ENCODE data around the gene FHOD3. TPM values are rescaled to one million over a fixed set of nuclear protein-coding genes. Genes with fewer than 3 reads are reported as not detected.
"Not testable (repeated sequence)": the region's sequence is repeated elsewhere in the genome, so short reads cannot be mapped to it uniquely, and the experiment has no call there.

FHOD3 gene
- polyA plus RNA-seq, 2 of the 4 experiments (the other 2 are of a cell fraction): 2.5 to 3.6 TPM

DNA sequence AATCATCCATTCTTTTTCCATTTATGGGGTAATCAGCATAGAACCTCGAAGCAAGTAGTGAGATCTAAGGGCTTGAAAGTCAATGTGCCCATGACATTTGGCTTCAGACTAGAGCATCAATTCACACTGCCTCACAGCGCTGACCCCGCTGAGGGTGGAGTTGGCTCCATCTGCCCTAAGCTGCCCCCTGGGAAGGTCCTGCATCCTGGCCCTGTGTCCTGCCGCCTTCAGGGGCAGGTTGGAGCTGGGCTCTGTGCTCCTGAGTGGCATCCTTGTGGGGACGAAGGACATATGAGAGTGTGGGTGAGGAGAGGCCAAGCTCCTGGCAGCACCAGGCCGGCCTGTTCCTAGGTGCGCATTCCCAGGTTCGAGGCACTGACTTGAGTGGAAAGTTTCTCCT lies 249.4 kb downstream of the FHOD3 start:
- POLR2A ChIA-PET: no interaction called here
- ATAC-seq: no peak
- no peak for FAIRE-seq
- CTCF ChIA-PET: no interaction called here
- Histone ChIP-seq H3K27ac (no peak overlapping the region), H3K4me3 (no peak overlapping the region), H3K4me2 (no peak overlapping the region), H3K4me1 (no peaks in the 10 kb centered on the region), H3K9me3 (no peaks in the 10 kb centered on the region)
- no peak for TF ChIP-seq CHD4 (IDR thresholded peaks at IDR 0.05; ENCODE audit: borderline replicate concordance)
- TF ChIP-seq KDM1A (IDR thresholded peaks at IDR 0.05; ENCODE audit: low read depth): no peak
- no peak for TF ChIP-seq HOXA7 (CRISPR knock-in tag; IDR thresholded peaks at IDR 0.05)
- no peak for TF ChIP-seq PHF8 (IDR thresholded peaks at IDR 0.05; ENCODE audit: borderline replicate concordance, low read depth)
- TF ChIP-seq RNF2 (IDR thresholded peaks at IDR 0.05; ENCODE audit: borderline replicate concordance, low read depth): no peak
- no peak for DNase-seq (ENCODE audit: low read depth in 1 of 2, low spot score in 1 of 2)
- 48% methylated on average over 4 of the region's 8 CpGs for WGBS (ENCODE audit: missing lambda C conversion rate)

DNA sequence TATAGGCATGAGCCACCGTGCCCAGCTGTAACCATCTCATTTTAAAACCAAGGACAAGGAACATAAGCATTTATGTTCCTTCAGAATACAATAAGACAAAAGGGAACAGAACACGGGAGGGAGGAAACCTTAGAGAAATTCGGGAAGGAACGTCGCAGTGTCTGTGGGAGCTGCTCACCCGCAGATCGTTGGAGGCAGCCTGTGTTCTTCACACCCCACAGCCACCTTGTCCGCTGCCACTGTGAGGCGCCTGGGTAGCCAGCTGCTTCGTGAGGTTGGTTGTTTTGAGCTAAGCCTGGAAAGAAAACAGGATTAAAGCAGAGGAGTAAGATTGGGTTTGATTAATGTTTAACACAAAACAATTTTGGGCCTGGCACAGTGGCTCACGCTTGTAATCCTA lies 250.0 kb downstream of the FHOD3 start:
- Histone ChIP-seq H3K9me3 (no peaks in the 10 kb centered on the region), H3K4me1 (no peaks in the 10 kb centered on the region), H3K27ac (no peak overlapping the region), H3K4me3 (no peak overlapping the region), H3K4me2 (no peak overlapping the region)
- no peak for TF ChIP-seq KDM5A (IDR thresholded peaks at IDR 0.05)
- TF ChIP-seq RNF2 (IDR thresholded peaks at IDR 0.05; ENCODE audit: borderline replicate concordance, low read depth): no peak
- TF ChIP-seq, protein P1, sequence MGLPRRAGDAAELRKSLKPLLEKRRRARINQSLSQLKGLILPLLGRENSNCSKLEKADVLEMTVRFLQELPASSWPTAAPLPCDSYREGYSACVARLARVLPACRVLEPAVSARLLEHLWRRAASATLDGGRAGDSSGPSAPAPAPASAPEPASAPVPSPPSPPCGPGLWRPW (IDR thresholded peaks at IDR 0.05): no peak
- no peak for TF ChIP-seq HEYL (CRISPR knock-in tag; IDR thresholded peaks at IDR 0.05)
- no peak for TF ChIP-seq FOSL2 (IDR thresholded peaks at IDR 0.05)
- TF ChIP-seq FOSL2 (CRISPR knock-in tag; IDR thresholded peaks at IDR 0.05): no peak
- TF ChIP-seq ZNF302 (CRISPR knock-in tag; IDR thresholded peaks at IDR 0.05): no peak
- TF ChIP-seq ESRRA (IDR thresholded peaks at IDR 0.05; ENCODE audit: borderline replicate concordance, low read length): no peak
- TF ChIP-seq NR3C1 (IDR thresholded peaks at IDR 0.05): no peak
- TF ChIP-seq, protein P2, sequence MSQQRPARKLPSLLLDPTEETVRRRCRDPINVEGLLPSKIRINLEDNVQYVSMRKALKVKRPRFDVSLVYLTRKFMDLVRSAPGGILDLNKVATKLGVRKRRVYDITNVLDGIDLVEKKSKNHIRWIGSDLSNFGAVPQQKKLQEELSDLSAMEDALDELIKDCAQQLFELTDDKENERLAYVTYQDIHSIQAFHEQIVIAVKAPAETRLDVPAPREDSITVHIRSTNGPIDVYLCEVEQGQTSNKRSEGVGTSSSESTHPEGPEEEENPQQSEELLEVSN (IDR thresholded peaks at IDR 0.05; ENCODE audit: borderline replicate concordance, low read depth): no peak
- TF ChIP-seq RFX5 (IDR thresholded peaks at IDR 0.05): no peak
- no peak for TF ChIP-seq FOXS1 (CRISPR knock-in tag; IDR thresholded peaks at IDR 0.05)
- TF ChIP-seq, protein P3, sequence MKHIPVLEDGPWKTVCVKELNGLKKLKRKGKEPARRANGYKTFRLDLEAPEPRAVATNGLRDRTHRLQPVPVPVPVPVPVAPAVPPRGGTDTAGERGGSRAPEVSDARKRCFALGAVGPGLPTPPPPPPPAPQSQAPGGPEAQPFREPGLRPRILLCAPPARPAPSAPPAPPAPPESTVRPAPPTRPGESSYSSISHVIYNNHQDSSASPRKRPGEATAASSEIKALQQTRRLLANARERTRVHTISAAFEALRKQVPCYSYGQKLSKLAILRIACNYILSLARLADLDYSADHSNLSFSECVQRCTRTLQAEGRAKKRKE (CRISPR knock-in tag; IDR thresholded peaks at IDR 0.05; ENCODE audit: low read depth): no peak
- TF ChIP-seq FOSB (CRISPR knock-in tag; IDR thresholded peaks at IDR 0.05): no peak
- no peak for TF ChIP-seq ZC3H11A (IDR thresholded peaks at IDR 0.05)
- TF ChIP-seq, protein P4, sequence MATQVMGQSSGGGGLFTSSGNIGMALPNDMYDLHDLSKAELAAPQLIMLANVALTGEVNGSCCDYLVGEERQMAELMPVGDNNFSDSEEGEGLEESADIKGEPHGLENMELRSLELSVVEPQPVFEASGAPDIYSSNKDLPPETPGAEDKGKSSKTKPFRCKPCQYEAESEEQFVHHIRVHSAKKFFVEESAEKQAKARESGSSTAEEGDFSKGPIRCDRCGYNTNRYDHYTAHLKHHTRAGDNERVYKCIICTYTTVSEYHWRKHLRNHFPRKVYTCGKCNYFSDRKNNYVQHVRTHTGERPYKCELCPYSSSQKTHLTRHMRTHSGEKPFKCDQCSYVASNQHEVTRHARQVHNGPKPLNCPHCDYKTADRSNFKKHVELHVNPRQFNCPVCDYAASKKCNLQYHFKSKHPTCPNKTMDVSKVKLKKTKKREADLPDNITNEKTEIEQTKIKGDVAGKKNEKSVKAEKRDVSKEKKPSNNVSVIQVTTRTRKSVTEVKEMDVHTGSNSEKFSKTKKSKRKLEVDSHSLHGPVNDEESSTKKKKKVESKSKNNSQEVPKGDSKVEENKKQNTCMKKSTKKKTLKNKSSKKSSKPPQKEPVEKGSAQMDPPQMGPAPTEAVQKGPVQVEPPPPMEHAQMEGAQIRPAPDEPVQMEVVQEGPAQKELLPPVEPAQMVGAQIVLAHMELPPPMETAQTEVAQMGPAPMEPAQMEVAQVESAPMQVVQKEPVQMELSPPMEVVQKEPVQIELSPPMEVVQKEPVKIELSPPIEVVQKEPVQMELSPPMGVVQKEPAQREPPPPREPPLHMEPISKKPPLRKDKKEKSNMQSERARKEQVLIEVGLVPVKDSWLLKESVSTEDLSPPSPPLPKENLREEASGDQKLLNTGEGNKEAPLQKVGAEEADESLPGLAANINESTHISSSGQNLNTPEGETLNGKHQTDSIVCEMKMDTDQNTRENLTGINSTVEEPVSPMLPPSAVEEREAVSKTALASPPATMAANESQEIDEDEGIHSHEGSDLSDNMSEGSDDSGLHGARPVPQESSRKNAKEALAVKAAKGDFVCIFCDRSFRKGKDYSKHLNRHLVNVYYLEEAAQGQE (IDR thresholded peaks at IDR 0.05): no peak
- TF ChIP-seq POLR2A (IDR thresholded peaks at IDR 0.05; ENCODE audit: low read length): no peak
- no peak for TF ChIP-seq TP53 (CRISPR knock-in tag; IDR thresholded peaks at IDR 0.05)
- TF ChIP-seq JUNB (IDR thresholded peaks at IDR 0.05): no peak
- TF ChIP-seq CHD2 (IDR thresholded peaks at IDR 0.05; ENCODE audit: low read length, partially characterized antibody): no peak
- TF ChIP-seq, protein P5, sequence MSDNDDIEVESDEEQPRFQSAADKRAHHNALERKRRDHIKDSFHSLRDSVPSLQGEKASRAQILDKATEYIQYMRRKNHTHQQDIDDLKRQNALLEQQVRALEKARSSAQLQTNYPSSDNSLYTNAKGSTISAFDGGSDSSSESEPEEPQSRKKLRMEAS (IDR thresholded peaks at IDR 0.05): no peak
- FAIRE-seq (no peak), ATAC-seq (no peak), DNase-seq (ENCODE audit: low read depth in 1 of 2, low spot score in 1 of 2) (no peak)
- CTCF ChIA-PET: interaction anchor here (1.0 kb wide), 1 partner anchor 14 kb away, joined by 4 read pairs; no protein-coding TSS in a partner anchor
- WGBS (ENCODE audit: missing lambda C conversion rate): 73% methylated on average over 11 of the region's 11 CpGs
- POLR2A ChIA-PET: no interaction called here

DNA sequence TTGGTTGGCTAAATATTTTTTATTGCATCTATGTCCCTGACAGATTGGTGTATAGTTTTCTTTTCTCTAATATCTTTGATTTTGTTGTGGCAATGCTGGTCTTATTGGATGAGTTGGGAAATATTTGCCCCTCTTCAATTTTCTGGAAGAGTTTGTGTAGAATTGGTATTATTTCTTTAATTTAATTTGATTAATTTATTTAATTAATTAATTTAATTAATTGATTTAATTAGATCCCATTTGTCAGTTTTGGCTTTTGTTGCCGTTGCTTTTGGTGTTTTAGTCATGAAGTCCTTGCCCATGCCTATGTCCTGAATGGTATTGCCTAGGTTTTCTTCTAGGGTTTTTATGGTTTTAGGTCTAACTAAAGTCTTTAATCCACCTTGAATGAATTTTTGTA lies 253.8 kb downstream of the FHOD3 start:
- FAIRE-seq, POLR2A ChIA-PET, ATAC-seq: not testable (repeated sequence)

More for the DNA sequence above, 253.8 kb downstream of the FHOD3 start:
- WGBS (ENCODE audit: missing lambda C conversion rate): 5% methylated on average over 1 of the region's 1 CpG
- H3K27ac ChIP-seq; H3K9me3 ChIP-seq; CTCF ChIA-PET; H3K4me1 ChIP-seq; H3K4me2 ChIP-seq; H3K4me3 ChIP-seq; DNase-seq (ENCODE audit: low read depth in 1 of 2, low spot score in 1 of 2): not testable (repeated sequence)
